KMS-11 (cell line): Measurements from ENCODE around the gene CCT5.
"Not testable (repeated sequence)": the region's sequence is repeated elsewhere in the genome, so short reads cannot be mapped to it uniquely, and the experiment has no call there.

Source experiments
- H2AFZ ChIP-seq: fragments of 200-600 bp; sonication (generic); 2 replicates; pipeline ENCODE4 v1.6.1; 2016; ENCODE audit warnings: antibody characterized with exemption, mixed run types, low read depth
- H3K27ac ChIP-seq: fragments of 200-600 bp; sonication (generic); 2 replicates; pipeline ENCODE4 v1.6.1; 2016; ENCODE audit warnings: mild to moderate bottlenecking, mixed run types
- H3K27me3 ChIP-seq: fragments of 200-600 bp; sonication (generic); 2 replicates; pipeline ENCODE4 v1.6.1; 2017; ENCODE audit warnings: mild to moderate bottlenecking, low read depth, mixed run types, moderate library complexity; ENCODE audit not compliant: insufficient read depth
- H3K36me3 ChIP-seq: fragments of 200-600 bp; sonication (generic); 2 replicates; pipeline ENCODE4 v1.6.1; 2017; ENCODE audit warnings: mild to moderate bottlenecking, mixed run types; ENCODE audit not compliant: insufficient read depth
- H3K4me1 ChIP-seq: fragments of 200-600 bp; sonication (generic); 2 replicates; pipeline ENCODE4 v1.6.1; 2016; ENCODE audit warnings: mild to moderate bottlenecking, low read depth, mixed run types; ENCODE audit not compliant: poor library complexity, severe bottlenecking
- H3K4me2 ChIP-seq: fragments of 200-600 bp; sonication (generic); 2 replicates; pipeline ENCODE4 v1.7.0; 2016; ENCODE audit warnings: mild to moderate bottlenecking, mixed run types
- H3K4me3 ChIP-seq: fragments of 200-600 bp; sonication (generic); IDR thresholded peaks from 2 replicates; pipeline ENCODE4 v1.6.1; 2017; ENCODE audit warnings: low read depth, low read length, mixed read lengths; ENCODE audit not compliant: insufficient read depth
- H3K79me2 ChIP-seq: fragments of 200-600 bp; sonication (generic); 2 replicates; pipeline ENCODE4 v1.6.1; 2016; ENCODE audit warnings: low read depth, mixed run types; ENCODE audit not compliant: insufficient read depth
- H3K9ac ChIP-seq: fragments of 200-600 bp; sonication (generic); 2 replicates; pipeline ENCODE4 v1.6.1; 2016; ENCODE audit warnings: mild to moderate bottlenecking, mixed run types
- H4K20me1 ChIP-seq: fragments of 200-600 bp; sonication (generic); 2 replicates; pipeline ENCODE4 v1.6.1; 2016; ENCODE audit warnings: mild to moderate bottlenecking, mixed run types; ENCODE audit not compliant: insufficient read depth
- TF ChIP-seq, protein P1 (sequence below): fragments of 200-600 bp; sonication (generic); conservative IDR thresholded peaks from 2 replicates; pipeline ENCODE4 v1.6.1; 2017; ENCODE audit warnings: low read depth, mild to moderate bottlenecking, antibody characterized with exemption, low read length, moderate library complexity, mixed read lengths

The CCT5 gene

DNA sequence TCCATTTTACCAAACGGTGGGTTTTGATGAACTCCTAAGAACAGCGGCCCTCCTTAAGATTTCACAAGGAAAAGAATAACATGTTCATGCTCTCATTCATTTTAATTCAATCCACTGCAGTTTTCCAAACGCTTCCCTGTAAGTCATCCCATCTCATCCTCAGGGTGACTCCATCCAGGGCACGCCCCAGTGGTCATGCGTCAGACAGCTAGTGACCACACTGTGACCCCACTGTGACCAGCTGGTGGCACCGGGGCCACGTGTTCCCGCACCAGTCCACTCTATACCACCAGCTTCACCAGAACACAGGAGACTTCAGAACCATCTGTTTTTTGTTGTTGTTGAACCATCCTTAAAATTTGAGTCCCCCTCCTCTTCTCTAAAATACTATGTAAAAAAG is 14.7 kb upstream of the CCT5 start:
- Histone ChIP-seq H3K79me2 (no peaks in the 10 kb centered on the region), H3K36me3 (no peaks in the 10 kb centered on the region; the same call in 1 of the 2 replicates), H3K4me3 (no peak overlapping the region), H4K20me1 (no peaks in the 10 kb centered on the region), H3K9ac (no peak overlapping the region), H3K4me1 (no peaks in the 10 kb centered on the region), H2AFZ (no peak overlapping the region), H3K4me2 (no peak overlapping the region), H3K27ac (no peak overlapping the region), H3K27me3 (no peaks in the 10 kb centered on the region)
- TF ChIP-seq, protein P1, sequence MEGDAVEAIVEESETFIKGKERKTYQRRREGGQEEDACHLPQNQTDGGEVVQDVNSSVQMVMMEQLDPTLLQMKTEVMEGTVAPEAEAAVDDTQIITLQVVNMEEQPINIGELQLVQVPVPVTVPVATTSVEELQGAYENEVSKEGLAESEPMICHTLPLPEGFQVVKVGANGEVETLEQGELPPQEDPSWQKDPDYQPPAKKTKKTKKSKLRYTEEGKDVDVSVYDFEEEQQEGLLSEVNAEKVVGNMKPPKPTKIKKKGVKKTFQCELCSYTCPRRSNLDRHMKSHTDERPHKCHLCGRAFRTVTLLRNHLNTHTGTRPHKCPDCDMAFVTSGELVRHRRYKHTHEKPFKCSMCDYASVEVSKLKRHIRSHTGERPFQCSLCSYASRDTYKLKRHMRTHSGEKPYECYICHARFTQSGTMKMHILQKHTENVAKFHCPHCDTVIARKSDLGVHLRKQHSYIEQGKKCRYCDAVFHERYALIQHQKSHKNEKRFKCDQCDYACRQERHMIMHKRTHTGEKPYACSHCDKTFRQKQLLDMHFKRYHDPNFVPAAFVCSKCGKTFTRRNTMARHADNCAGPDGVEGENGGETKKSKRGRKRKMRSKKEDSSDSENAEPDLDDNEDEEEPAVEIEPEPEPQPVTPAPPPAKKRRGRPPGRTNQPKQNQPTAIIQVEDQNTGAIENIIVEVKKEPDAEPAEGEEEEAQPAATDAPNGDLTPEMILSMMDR = no peak

DNA sequence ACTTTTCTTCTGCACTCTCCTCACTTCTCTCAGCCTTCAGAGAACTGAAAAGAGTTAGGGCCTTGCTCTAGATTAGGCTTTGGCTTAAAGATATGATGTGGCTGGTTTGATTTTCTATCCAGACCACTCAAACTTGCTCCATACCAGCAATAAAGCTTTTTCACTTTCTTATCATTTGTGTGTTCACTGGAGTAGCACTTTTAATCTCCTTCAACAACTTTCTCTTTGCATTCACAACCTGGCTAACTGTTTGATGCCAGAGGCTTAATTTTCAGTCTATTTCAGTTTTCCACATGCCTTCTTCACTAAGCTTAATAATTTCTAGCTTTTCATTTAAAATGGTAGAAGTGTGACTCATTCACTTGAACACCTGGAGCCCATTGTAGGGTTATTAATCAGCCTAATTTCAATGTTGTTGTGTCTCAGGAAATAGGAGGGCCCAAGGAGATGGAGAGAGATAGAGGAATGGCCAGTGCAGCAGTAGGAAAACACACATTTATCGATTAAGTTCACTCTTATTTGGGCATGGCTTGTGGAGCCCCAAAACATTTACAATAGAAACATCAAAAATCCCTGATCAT is 6.3 kb upstream of the CCT5 start:
- H4K20me1 ChIP-seq = no peaks in the 10 kb centered on the region
- H3K36me3 ChIP-seq = no peaks in the 10 kb centered on the region
- H3K27me3 ChIP-seq = no peaks in the 10 kb centered on the region
- no peak overlapping the region for H3K27ac ChIP-seq
- no peak overlapping the region for H3K9ac ChIP-seq
- peaks cover 23% of the 10 kb centered on the region; the same call in 1 of the 2 replicates for H3K79me2 ChIP-seq
- H3K4me3 ChIP-seq = no peak overlapping the region
- no peak overlapping the region for H2AFZ ChIP-seq
- TF ChIP-seq, protein P1 = no peak
- H3K4me1 ChIP-seq = peaks cover 8% of the 10 kb centered on the region
- no peak overlapping the region for H3K4me2 ChIP-seq

DNA sequence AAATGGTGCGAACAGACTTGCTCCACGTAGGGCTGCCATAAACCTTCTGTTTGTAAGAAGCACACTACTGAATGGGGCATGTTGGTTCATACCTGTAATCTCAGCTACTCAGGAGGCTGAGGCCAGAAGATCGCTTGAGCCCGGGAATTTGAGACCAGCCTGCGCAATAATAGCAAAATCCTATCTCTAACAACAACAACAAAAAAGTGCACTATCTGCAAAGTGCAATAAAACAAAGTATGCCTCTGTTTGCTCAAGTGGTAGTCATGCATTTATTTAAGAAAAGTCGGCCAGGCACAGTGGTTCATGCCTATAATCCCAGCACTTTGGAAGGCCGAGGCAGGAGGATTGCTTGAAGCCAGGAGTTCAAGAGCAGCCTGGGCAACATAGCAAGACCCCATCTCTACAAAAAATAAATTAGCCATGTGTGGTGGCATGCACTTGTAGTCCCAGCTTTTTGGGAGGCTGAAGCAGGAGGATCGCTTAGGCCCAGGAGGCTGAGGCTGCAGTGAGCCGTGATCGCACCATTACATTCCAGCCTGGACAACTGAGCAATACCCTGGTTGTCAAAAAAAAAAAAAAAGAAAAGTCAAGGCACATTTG is 5.6 kb upstream of the CCT5 start:
- peaks cover 9% of the 10 kb centered on the region for H3K4me1 ChIP-seq
- no peak overlapping the region for H3K4me3 ChIP-seq
- no peak overlapping the region for H3K27ac ChIP-seq
- H4K20me1 ChIP-seq = no peaks in the 10 kb centered on the region
- H3K79me2 ChIP-seq = peaks cover 30% of the 10 kb centered on the region; the same call in 1 of the 2 replicates
- no peak overlapping the region for H3K9ac ChIP-seq
- H2AFZ ChIP-seq = no peak overlapping the region
- TF ChIP-seq, protein P1 = no peak
- H3K36me3 ChIP-seq = no peaks in the 10 kb centered on the region
- no peaks in the 10 kb centered on the region for H3K27me3 ChIP-seq
- H3K4me2 ChIP-seq = no peak overlapping the region

DNA sequence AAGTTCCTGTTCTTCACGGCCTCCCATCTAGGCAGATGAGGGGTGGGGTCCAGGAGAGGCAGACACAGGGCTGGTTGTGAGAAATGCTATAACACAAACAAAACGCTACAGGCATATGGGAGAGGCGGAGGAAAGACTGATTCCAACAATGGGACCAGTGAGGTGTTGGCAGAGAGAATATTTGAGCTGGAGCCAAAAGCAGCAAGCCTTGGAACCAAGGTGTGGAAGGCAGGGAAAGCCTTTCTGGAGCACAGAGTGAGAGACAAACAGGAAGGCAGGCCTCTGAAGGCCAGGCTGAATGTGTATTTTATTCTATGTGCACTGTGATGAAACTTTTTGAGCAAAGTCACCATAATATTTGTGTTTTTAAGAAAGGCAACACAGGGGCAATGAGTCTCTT is 3.3 kb upstream of the CCT5 start:
- H3K36me3 ChIP-seq = peaks cover 4% of the 10 kb centered on the region; the same call in 1 of the 2 replicates
- no peaks in the 10 kb centered on the region for H3K27me3 ChIP-seq
- H3K4me3 ChIP-seq = no peak overlapping the region
- no peak overlapping the region for H3K4me2 ChIP-seq
- TF ChIP-seq, protein P1 = no peak
- H3K4me1 ChIP-seq = peaks cover 14% of the 10 kb centered on the region
- peaks cover 3% of the 10 kb centered on the region; the same call in 1 of the 2 replicates for H4K20me1 ChIP-seq
- no peak overlapping the region for H3K9ac ChIP-seq
- no peak overlapping the region for H2AFZ ChIP-seq
- H3K27ac ChIP-seq = no peak overlapping the region
- peaks cover 47% of the 10 kb centered on the region for H3K79me2 ChIP-seq

DNA sequence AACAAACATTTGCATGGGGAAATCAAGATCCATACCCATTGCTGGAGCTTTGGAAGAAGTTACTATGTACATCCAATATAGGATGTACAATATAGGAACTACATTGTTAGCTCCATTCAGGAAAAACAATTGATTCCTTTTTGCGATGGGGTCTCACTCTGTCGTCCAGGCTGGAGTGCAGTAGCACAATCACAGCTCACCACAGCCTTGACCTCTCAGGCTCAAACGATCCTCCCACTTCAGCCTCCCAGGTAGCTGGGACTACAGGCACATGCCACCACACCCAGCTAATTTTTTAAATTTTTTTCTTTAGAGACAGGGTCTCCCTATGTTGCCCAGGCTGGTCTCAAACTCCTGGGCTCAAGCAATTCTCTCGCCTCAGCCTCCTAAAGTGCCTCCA is 2.9 kb upstream of the CCT5 start:
- H3K4me2 ChIP-seq, H3K27me3 ChIP-seq, H2AFZ ChIP-seq, H3K9ac ChIP-seq, H3K36me3 ChIP-seq, H3K4me3 ChIP-seq, H4K20me1 ChIP-seq, H3K27ac ChIP-seq: not testable (repeated sequence)
- Histone ChIP-seq H3K4me1 (peaks cover 18% of the 10 kb centered on the region), H3K79me2 (peaks cover 52% of the 10 kb centered on the region)
